Upper lobe of left lung (tissue), 6 donors: Measurements from ENCODE around the gene TIAL1. TPM values are rescaled to one million over a fixed set of nuclear protein-coding genes. Genes with fewer than 3 reads are reported as not detected.
"Not testable (repeated sequence)": the region's sequence is repeated elsewhere in the genome, so short reads cannot be mapped to it uniquely, and the experiment has no call there.

ENCODE experiments used
- ATAC-seq, 2 donors: fragments of 200-7000 bp; cut with Tn5 transposase; one replicate each; pipeline ENCODE4 v1.9.1; 2022; ENCODE audit warnings: mild to moderate bottlenecking in 2 of 2, moderate library complexity in 2 of 2; ENCODE audit not compliant: low FRiP score in 2 of 2
- DNase-seq, 2 donors: peaks; one replicate each; pipeline ENCODE4 v3.0.0-alpha.2; 2019 to 2020
- H3K27ac ChIP-seq, 4 donors: fragments of 200-600 bp; sonication (generic); one replicate each; pipeline ENCODE4 v1.5.1; 2016 to 2019
- H3K27me3 ChIP-seq, 4 donors: fragments of 200-600 bp; sonication (generic); one replicate each; pipeline ENCODE4 v1.5.1; 2017 to 2019
- H3K36me3 ChIP-seq, 4 donors: fragments of 200-600 bp; sonication (generic); one replicate each; pipeline ENCODE4 v1.5.1; 2016 to 2019
- H3K4me1 ChIP-seq, 4 donors: fragments of 200-600 bp; sonication (generic); one replicate each; pipeline ENCODE4 v1.5.1; 2018 to 2019
- H3K4me3 ChIP-seq, 4 donors: fragments of 200-600 bp; sonication (generic); one replicate each; pipeline ENCODE4 v1.5.1; 2017 to 2019; ENCODE audit warnings: mild to moderate bottlenecking in 2 of 4, moderate library complexity in 1 of 4
- H3K9me3 ChIP-seq, 4 donors: fragments of 200-600 bp; sonication (generic); one replicate each; pipeline ENCODE4 v1.5.1; 2018 to 2019
- EP300 ChIP-seq, 4 donors: sonication (generic); formaldehyde crosslinking; IDR thresholded peaks; one replicate each; pipeline ENCODE4 v1.5.1; 2017; ENCODE audit warnings: antibody characterized with exemption in 4 of 4, control low read depth in 2 of 4
- POLR2A ChIP-seq, 4 donors: fragments of 450-650 bp; IDR thresholded peaks; one replicate each; pipeline ENCODE4 v1.5.1; 2016 to 2017; ENCODE audit warnings: antibody characterized with exemption in 4 of 4, mild to moderate bottlenecking in 2 of 4
- POLR2AphosphoS5 ChIP-seq, 2 donors: sonication (generic); formaldehyde crosslinking; IDR thresholded peaks; one replicate each; pipeline ENCODE4 v1.5.1; 2017; ENCODE audit warnings: antibody characterized with exemption in 2 of 2
- WGBS, 2 donors: methylation state at CpG; one replicate each; pipeline ENCODE4 v1.1.5; 2017 to 2018; 5-methylcytosine and 5-hydroxymethylcytosine counted together
- total RNA-seq, 6 donors: library from RNA; depleted of rRNA in 4 of 6; stranded (reverse); fragments of >200 nt in 4 of 6; gene quantifications; one replicate each; pipeline versions ENCODE4 v1.1.0 to v1.2.1, GENCODE V29; 2016 to 2021
- TF ChIP-seq, protein P1 (sequence below), 6 experiments: fragments of 450-650 bp in 4 of 6; fragments of 200-600 bp in 2 of 6; sonication (generic) in 2 of 6; IDR thresholded peaks; one replicate each; pipeline ENCODE4 v1.5.1; 2016 to 2019; ENCODE audit warnings: antibody characterized with exemption in 6 of 6
- donor health status: DM: no; HTN: no; CAD: no; lungs with moderate emphysema.
- donor health status: DM: no; HTN: yes; CAD: no; lungs with severe emphysema.

TIAL1 gene
- total RNA-seq, 6 donors from 2014 or later, result 53.3 to 112 (median 87.9) TPM

GRCh38 chr10:119567978-119568377 is 28.8 kb downstream of the TIAL1 start:
- Histone ChIP-seq H3K27me3 (no peaks in the 10 kb centered on the region), H3K4me3 (no peak overlapping the region), H3K4me1 (no peaks in the 10 kb centered on the region), H3K9me3 (no peaks in the 10 kb centered on the region), H3K27ac (no peak overlapping the region), H3K36me3 (peaks cover 0 to 10% (median 10%) of the 10 kb centered on the region in 4 donors)
- DNase-seq (peak in 1 of 2 donors; percentile 37), ATAC-seq (no peak)
- no peak for TF ChIP-seq EP300 (IDR thresholded peaks at IDR 0.05)
- TF ChIP-seq POLR2AphosphoS5 (IDR thresholded peaks at IDR 0.05), result no peak
- TF ChIP-seq POLR2A (IDR thresholded peaks at IDR 0.05), result no peak
- TF ChIP-seq, protein P1, sequence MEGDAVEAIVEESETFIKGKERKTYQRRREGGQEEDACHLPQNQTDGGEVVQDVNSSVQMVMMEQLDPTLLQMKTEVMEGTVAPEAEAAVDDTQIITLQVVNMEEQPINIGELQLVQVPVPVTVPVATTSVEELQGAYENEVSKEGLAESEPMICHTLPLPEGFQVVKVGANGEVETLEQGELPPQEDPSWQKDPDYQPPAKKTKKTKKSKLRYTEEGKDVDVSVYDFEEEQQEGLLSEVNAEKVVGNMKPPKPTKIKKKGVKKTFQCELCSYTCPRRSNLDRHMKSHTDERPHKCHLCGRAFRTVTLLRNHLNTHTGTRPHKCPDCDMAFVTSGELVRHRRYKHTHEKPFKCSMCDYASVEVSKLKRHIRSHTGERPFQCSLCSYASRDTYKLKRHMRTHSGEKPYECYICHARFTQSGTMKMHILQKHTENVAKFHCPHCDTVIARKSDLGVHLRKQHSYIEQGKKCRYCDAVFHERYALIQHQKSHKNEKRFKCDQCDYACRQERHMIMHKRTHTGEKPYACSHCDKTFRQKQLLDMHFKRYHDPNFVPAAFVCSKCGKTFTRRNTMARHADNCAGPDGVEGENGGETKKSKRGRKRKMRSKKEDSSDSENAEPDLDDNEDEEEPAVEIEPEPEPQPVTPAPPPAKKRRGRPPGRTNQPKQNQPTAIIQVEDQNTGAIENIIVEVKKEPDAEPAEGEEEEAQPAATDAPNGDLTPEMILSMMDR (IDR thresholded peaks at IDR 0.05), result no peak
- WGBS, 2 donors, result 83% methylated on average over 8 of the region's 8 CpGs

DNA sequence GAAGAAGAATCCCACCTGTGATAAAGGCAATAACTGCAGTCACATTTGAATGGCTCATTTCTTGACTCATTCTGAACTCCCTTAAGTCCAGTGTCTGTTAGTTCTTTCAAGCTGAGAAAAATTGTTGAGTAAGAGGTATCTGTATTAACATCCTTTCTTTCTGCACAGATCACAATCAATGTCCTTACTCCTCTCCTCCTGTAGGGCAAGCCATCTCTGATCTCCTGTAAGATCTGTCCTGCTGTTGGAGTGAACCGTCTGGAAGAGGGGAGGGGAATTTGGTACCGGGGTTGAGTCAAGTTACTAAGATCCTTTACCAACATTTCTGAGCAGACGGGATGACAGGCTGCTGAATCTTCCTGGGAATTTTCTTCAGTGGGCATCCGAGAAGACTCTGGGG is 34.7 kb downstream of the TIAL1 start:
- Histone ChIP-seq H3K36me3 (no peaks in the 10 kb centered on the region), H3K27ac (no peak overlapping the region), H3K4me1 (no peaks in the 10 kb centered on the region), H3K4me3 (no peak overlapping the region), H3K9me3 (no peaks in the 10 kb centered on the region), H3K27me3 (no peaks in the 10 kb centered on the region)
- 93 to 100% methylated on average over 4 of the region's 4 CpGs for WGBS, 2 donors
- no peak for ATAC-seq
- DNase-seq, result no peak
- TF ChIP-seq, protein P1 (IDR thresholded peaks at IDR 0.05), result no peak
- TF ChIP-seq POLR2A (IDR thresholded peaks at IDR 0.05) (no peak), EP300 (IDR thresholded peaks at IDR 0.05) (no peak), POLR2AphosphoS5 (IDR thresholded peaks at IDR 0.05) (no peak)

- H3K9me3 ChIP-seq, H3K27ac ChIP-seq, H3K4me1 ChIP-seq, H3K27me3 ChIP-seq, H3K36me3 ChIP-seq, ATAC-seq, H3K4me3 ChIP-seq: not testable (repeated sequence)
- peak in 1 of 2 donors; percentile 75 for DNase-seq
- WGBS, 2 donors, result 93 to 96% methylated on average over 13 to 26 of the region's 33 CpGs
These were observed 37.3 kb downstream of the TIAL1 start for GRCh38 chr10:119559511-119559910.

GRCh38 chr10:119556081-119556480 is 40.7 kb downstream of the TIAL1 start:
- DNase-seq, H3K27me3 ChIP-seq, H3K4me3 ChIP-seq, H3K4me1 ChIP-seq, H3K9me3 ChIP-seq, H3K27ac ChIP-seq, H3K36me3 ChIP-seq, ATAC-seq: not testable (repeated sequence)
- 86 to 96% methylated on average over 2 of the region's 2 CpGs for WGBS, 2 donors

DNA sequence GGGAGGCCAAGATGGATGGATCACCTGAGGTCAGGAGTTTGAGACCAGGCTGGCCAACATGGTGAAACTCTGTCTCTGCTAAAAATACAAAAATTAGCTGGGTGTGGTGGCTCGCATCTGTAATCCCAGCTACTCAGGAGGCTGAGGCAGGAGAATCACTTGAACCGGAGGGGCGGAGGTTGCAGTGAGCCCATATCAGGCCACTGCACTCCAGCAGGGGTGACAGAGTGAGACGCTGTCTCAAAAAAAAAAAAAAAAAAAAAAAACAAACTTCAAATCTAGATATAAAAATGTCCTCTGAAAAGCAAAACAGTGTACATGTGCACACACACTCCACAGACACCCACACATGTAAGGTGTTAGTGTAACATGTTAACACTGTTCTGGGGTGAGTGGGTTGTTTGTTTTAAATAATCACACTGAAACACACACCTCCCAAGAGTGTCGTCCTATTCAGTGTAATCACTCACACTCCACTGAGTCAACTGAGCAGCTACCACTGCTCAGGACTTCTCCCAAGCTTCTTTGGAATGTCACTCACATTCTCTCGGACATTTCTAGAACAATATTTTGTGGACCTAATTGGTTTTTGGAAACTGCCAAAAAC is 41.5 kb downstream of the TIAL1 start:
- DNase-seq, result no peak
- H3K27me3 ChIP-seq, result no peaks in the 10 kb centered on the region
- no peak overlapping the region for H3K4me3 ChIP-seq
- ATAC-seq, result no peak
- H3K36me3 ChIP-seq, result no peaks in the 10 kb centered on the region
- H3K27ac ChIP-seq, result no peak overlapping the region
- TF ChIP-seq EP300 (IDR thresholded peaks at IDR 0.05) (no peak), POLR2AphosphoS5 (IDR thresholded peaks at IDR 0.05) (no peak), POLR2A (IDR thresholded peaks at IDR 0.05) (no peak)
- TF ChIP-seq, protein P1 (IDR thresholded peaks at IDR 0.05), result no peak
- H3K9me3 ChIP-seq, result no peaks in the 10 kb centered on the region
- H3K4me1 ChIP-seq, result no peaks in the 10 kb centered on the region
- 84 to 92% methylated on average over 6 of the region's 6 CpGs for WGBS, 2 donors

DNA sequence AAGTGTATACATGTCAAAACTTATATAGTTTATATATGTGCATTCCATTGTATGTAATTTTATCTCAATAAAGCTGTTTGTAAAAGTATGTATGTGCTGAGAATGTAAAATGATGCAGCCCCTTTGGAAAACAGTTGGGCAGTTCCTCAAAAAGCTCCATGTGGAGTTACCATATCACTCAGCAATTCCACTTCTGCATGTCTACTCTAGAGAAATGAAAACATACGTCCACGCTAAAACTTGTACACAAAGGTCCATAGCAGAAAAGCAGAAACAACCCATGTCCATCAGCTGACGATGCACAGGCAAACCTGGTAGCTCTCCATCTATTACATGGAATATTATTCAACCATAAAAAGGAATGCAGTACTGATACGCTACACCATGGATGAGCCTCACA is 45.9 kb downstream of the TIAL1 start:
- H3K36me3 ChIP-seq, result no peaks in the 10 kb centered on the region
- H3K27me3 ChIP-seq, result no peaks in the 10 kb centered on the region
- no peaks in the 10 kb centered on the region for H3K4me1 ChIP-seq
- ATAC-seq (no peak), DNase-seq (no peak)
- WGBS, 2 donors, result 77 to 81% methylated on average over 4 of the region's 4 CpGs
- no peak overlapping the region for H3K4me3 ChIP-seq
- TF ChIP-seq EP300 (IDR thresholded peaks at IDR 0.05) (no peak), POLR2AphosphoS5 (IDR thresholded peaks at IDR 0.05) (no peak), POLR2A (IDR thresholded peaks at IDR 0.05) (no peak)
- TF ChIP-seq, protein P1 (IDR thresholded peaks at IDR 0.05), result no peak
- H3K9me3 ChIP-seq, result no peaks in the 10 kb centered on the region
- no peak overlapping the region for H3K27ac ChIP-seq
